Mesenchymal stem cell (in vitro differentiated cells and primary cell): ENCODE data around the gene ADAMTSL1.

Source experiments
- DNase-seq: peaks from one replicate; pipeline ENCODE4 v3.0.0-alpha.2; 2013
- H2AFZ ChIP-seq: one replicate; pipeline ENCODE4 v1.6.1; 2013; ENCODE audit warnings: low read depth, mild to moderate bottlenecking, control low read depth, inconsistent platforms, low read length, moderate library complexity
- H2AK5ac ChIP-seq: 2 replicates; pipeline ENCODE4 v1.6.1; 2013; ENCODE audit warnings: low read length, moderate library complexity, mild to moderate bottlenecking, inconsistent platforms; ENCODE audit not compliant: severe bottlenecking
- H2BK120ac ChIP-seq: one replicate; pipeline ENCODE4 v1.6.1; 2013; ENCODE audit warnings: low read depth, mild to moderate bottlenecking, inconsistent platforms, low read length, moderate library complexity
- H2BK12ac ChIP-seq, 2 experiments: one replicate each; pipeline ENCODE4 v1.6.1; 2013; ENCODE audit warnings: inconsistent platforms in 2 of 2, low read length in 2 of 2, mild to moderate bottlenecking in 2 of 2, moderate library complexity in 2 of 2, control low read depth in 1 of 2
- H2BK15ac ChIP-seq: one replicate; pipeline ENCODE4 v1.6.1; 2013; ENCODE audit warnings: mild to moderate bottlenecking, low read depth, inconsistent platforms; ENCODE audit not compliant: poor library complexity, severe bottlenecking
- H2BK5ac ChIP-seq: 2 replicates; pipeline ENCODE4 v1.6.1; 2013; ENCODE audit warnings: low read depth, mild to moderate bottlenecking, low read length, control low read depth, inconsistent platforms; ENCODE audit not compliant: poor library complexity, severe bottlenecking
- H3K14ac ChIP-seq, 2 experiments: one replicate each; pipeline ENCODE4 v1.6.1; 2013; ENCODE audit warnings: inconsistent platforms in 2 of 2, low read length in 2 of 2, control low read depth in 1 of 2, mild to moderate bottlenecking in 1 of 2, moderate library complexity in 1 of 2
- H3K18ac ChIP-seq, 2 experiments: one replicate each; pipeline ENCODE4 v1.6.1; 2013; ENCODE audit warnings: inconsistent platforms in 2 of 2, low read length in 2 of 2, control low read depth in 1 of 2, low read depth in 1 of 2, mild to moderate bottlenecking in 1 of 2
- H3K23ac ChIP-seq, 2 experiments: one replicate each; pipeline ENCODE4 v1.6.1; 2013; ENCODE audit warnings: inconsistent platforms in 2 of 2, low read length in 2 of 2, mild to moderate bottlenecking in 2 of 2, moderate library complexity in 2 of 2, control low read depth in 1 of 2
- H3K27ac ChIP-seq: 2 replicates; pipeline ENCODE4 v1.5.1; 2013; ENCODE audit warnings: mild to moderate bottlenecking, moderate library complexity, low read length, control low read depth, inconsistent platforms; ENCODE audit not compliant: poor library complexity, severe bottlenecking
- H3K27me3 ChIP-seq, 2 experiments: 2 replicates each; pipeline versions ENCODE4 v1.6.1 to v1.7.0; 2013; ENCODE audit warnings: low read length in 2 of 2, mild to moderate bottlenecking in 2 of 2, moderate library complexity in 2 of 2, control low read depth in 1 of 2, inconsistent platforms in 1 of 2; ENCODE audit not compliant: control insufficient read depth in 1 of 2, insufficient read depth in 1 of 2
- H3K36me3 ChIP-seq, 2 experiments: 2 replicates each; pipeline versions ENCODE4 v1.6.1 to v1.7.0; 2013; ENCODE audit warnings: low read length in 2 of 2, control low read depth in 1 of 2, inconsistent platforms in 1 of 2, low read depth in 1 of 2, mild to moderate bottlenecking in 1 of 2; ENCODE audit not compliant: insufficient read depth in 2 of 2, control insufficient read depth in 1 of 2
- H3K4ac ChIP-seq, 2 experiments: one replicate each; pipeline ENCODE4 v1.6.1; 2013; ENCODE audit warnings: inconsistent platforms in 2 of 2, low read length in 2 of 2, mild to moderate bottlenecking in 2 of 2, moderate library complexity in 2 of 2, control low read depth in 1 of 2, low read depth in 1 of 2
- H3K4me1 ChIP-seq: 2 replicates; pipeline ENCODE4 v1.6.1; 2013; ENCODE audit warnings: low read depth, low read length, control low read depth; ENCODE audit not compliant: control insufficient read depth, insufficient read depth
- H3K4me2 ChIP-seq: 2 replicates; pipeline ENCODE4 v1.6.1; 2013; ENCODE audit warnings: low read length, mild to moderate bottlenecking, inconsistent platforms; ENCODE audit not compliant: poor library complexity, severe bottlenecking
- H3K4me3 ChIP-seq, 2 experiments: 2 replicates each; pipeline versions ENCODE4 v1.5.1 to v1.7.0; 2013; ENCODE audit warnings: low read length in 2 of 2, mild to moderate bottlenecking in 2 of 2, control low read depth in 1 of 2, low read depth in 1 of 2; ENCODE audit not compliant: insufficient read depth in 1 of 2
- H3K79me1 ChIP-seq: replicated peaks from 2 replicates; pipeline ENCODE4 v1.6.1; 2013; ENCODE audit warnings: mild to moderate bottlenecking, control low read depth, low read length, inconsistent platforms; ENCODE audit not compliant: poor library complexity, severe bottlenecking
- H3K9ac ChIP-seq: 2 replicates; pipeline ENCODE4 v1.7.0; 2013; ENCODE audit warnings: mild to moderate bottlenecking, low read length, moderate library complexity
- H3K9me3 ChIP-seq: 2 replicates; pipeline ENCODE4 v1.7.0; 2013; ENCODE audit warnings: mild to moderate bottlenecking, low read length; ENCODE audit not compliant: control insufficient read depth
- H4K8ac ChIP-seq: one replicate; pipeline ENCODE4 v1.6.1; 2013; ENCODE audit warnings: inconsistent platforms, mild to moderate bottlenecking, low read length, moderate library complexity
- H4K91ac ChIP-seq: one replicate; pipeline ENCODE4 v1.6.1; 2013; ENCODE audit warnings: mild to moderate bottlenecking, low read length, inconsistent platforms
- WGBS: methylation state at CpG from one replicate; pipeline ENCODE4 v1.1.7; 2013; ENCODE audit warnings: mixed read lengths; 5-methylcytosine and 5-hydroxymethylcytosine counted together

Gene ADAMTSL1

GRCh38 chr9:18689921-18690320 lies 216.0 kb downstream of the ADAMTSL1 start:
- Histone ChIP-seq H3K27ac (no peak overlapping the region), H3K4me2 (no peak overlapping the region), H3K4ac (no peak overlapping the region), H3K23ac (no peak overlapping the region), H3K79me1 (no peaks in the 10 kb centered on the region), H2AFZ (no peak overlapping the region), H3K4me3 (no peak overlapping the region), H3K4me1 (no peaks in the 10 kb centered on the region), H2BK5ac (no peak overlapping the region), H3K27me3 (no peaks in the 10 kb centered on the region), H2BK15ac (no peak overlapping the region), H3K9me3 (peaks cover 9% of the 10 kb centered on the region), H3K14ac (no peak overlapping the region), H3K36me3 (peaks cover 5 to 93% of the 10 kb centered on the region in 2 experiments), H2BK120ac (no peak overlapping the region), H4K91ac (no peak overlapping the region), H3K18ac (no peak overlapping the region), H2BK12ac (no peak overlapping the region), H4K8ac (no peak overlapping the region), H3K9ac (no peak overlapping the region), H2AK5ac (no peak overlapping the region)
- DNase-seq, result no peak

GRCh38 chr9:18692268-18692667 lies 218.3 kb downstream of the ADAMTSL1 start:
- Histone ChIP-seq H3K23ac (no peak overlapping the region), H2AK5ac (no peak overlapping the region), H4K8ac (no peak overlapping the region), H2BK5ac (no peak overlapping the region), H3K4ac (no peak overlapping the region), H2BK15ac (no peak overlapping the region), H3K4me2 (no peak overlapping the region), H3K27ac (no peak overlapping the region), H2AFZ (no peak overlapping the region), H3K36me3 (peaks cover 6 to 91% of the 10 kb centered on the region in 2 experiments), H3K9ac (no peak overlapping the region), H3K4me3 (no peak overlapping the region), H4K91ac (no peak overlapping the region), H3K9me3 (peaks cover 14% of the 10 kb centered on the region), H3K27me3 (no peaks in the 10 kb centered on the region), H3K14ac (no peak overlapping the region), H3K79me1 (no peaks in the 10 kb centered on the region), H3K18ac (no peak overlapping the region), H2BK12ac (no peak overlapping the region), H2BK120ac (no peak overlapping the region), H3K4me1 (no peaks in the 10 kb centered on the region)
- WGBS, result 88% methylated on average over 5 of the region's 5 CpGs
- DNase-seq, result no peak

GRCh38 chr9:18692962-18693361 lies 219.0 kb downstream of the ADAMTSL1 start:
- H3K4me1 ChIP-seq, result no peaks in the 10 kb centered on the region
- H3K14ac ChIP-seq, result no peak overlapping the region
- H3K18ac ChIP-seq, result no peak overlapping the region
- no peak overlapping the region for H3K4ac ChIP-seq
- H4K91ac ChIP-seq, result no peak overlapping the region
- H3K4me3 ChIP-seq, result no peak overlapping the region
- peaks cover 6 to 92% of the 10 kb centered on the region in 2 experiments for H3K36me3 ChIP-seq
- no peaks in the 10 kb centered on the region for H3K27me3 ChIP-seq
- no peak overlapping the region for H3K9ac ChIP-seq
- H3K9me3 ChIP-seq, result peaks cover 14% of the 10 kb centered on the region
- no peak overlapping the region for H3K27ac ChIP-seq
- H2BK12ac ChIP-seq, result no peak overlapping the region
- no peak overlapping the region for H4K8ac ChIP-seq
- H2BK120ac ChIP-seq, result no peak overlapping the region
- no peak overlapping the region for H2AFZ ChIP-seq
- H3K79me1 ChIP-seq, result no peaks in the 10 kb centered on the region
- no peak overlapping the region for H2BK5ac ChIP-seq
- no peak overlapping the region for H3K4me2 ChIP-seq
- DNase-seq, result no peak
- H2BK15ac ChIP-seq, result no peak overlapping the region
- 60% methylated on average over 1 of the region's 3 CpGs for WGBS
- no peak overlapping the region for H3K23ac ChIP-seq
- H2AK5ac ChIP-seq, result no peak overlapping the region

- Histone ChIP-seq H2BK5ac (no peak overlapping the region), H3K36me3 (peaks cover 6 to 97% of the 10 kb centered on the region in 2 experiments), H4K8ac (no peak overlapping the region), H3K9me3 (peaks cover 14% of the 10 kb centered on the region), H3K4me3 (no peak overlapping the region), H3K27me3 (no peaks in the 10 kb centered on the region), H3K9ac (no peak overlapping the region), H3K18ac (no peak overlapping the region), H3K79me1 (no peaks in the 10 kb centered on the region), H2BK120ac (no peak overlapping the region), H3K23ac (no peak overlapping the region), H2AK5ac (no peak overlapping the region), H3K4ac (no peak overlapping the region), H3K14ac (no peak overlapping the region), H3K27ac (no peak overlapping the region), H2AFZ (no peak overlapping the region), H3K4me1 (no peaks in the 10 kb centered on the region), H3K4me2 (no peak overlapping the region), H4K91ac (no peak overlapping the region), H2BK12ac (no peak overlapping the region), H2BK15ac (no peak overlapping the region)
- no peak for DNase-seq
Observed at GRCh38 chr9:18694959-18695668, 221.2 kb downstream of the ADAMTSL1 start.
